ENCODE results near the gene MAD1L1. TPM values are rescaled to one million over a fixed set of nuclear protein-coding genes. Genes with fewer than 3 reads are reported as not detected.

MAD1L1 gene
- total RNA-seq, 1 donor from 2014 or later: 56.2 TPM

GRCh38 chr7:1939434-1940401 lies 293.0 kb downstream of the MAD1L1 start:
- H3K36me3 Mint-ChIP-seq (ENCODE audit: low read depth): peaks cover 26% of the 10 kb centered on the region
- H3K27me3 Mint-ChIP-seq (ENCODE audit: insufficient read depth): peaks cover 2% of the 10 kb centered on the region
- peak overlapping the region; percentile 84 for H3K4me3 Mint-ChIP-seq
- peak overlapping the region; percentile 87 for H3K27ac Mint-ChIP-seq
- peak; percentile 28 for DNase-seq (ENCODE audit: low spot score)
- intact Hi-C loops (cut with micrococcal nuclease): loop anchor here (1.0 to 10.0 kb wide), 7 partner anchors 13 to 463 kb away; partner anchors contain the start of genes CHST12, EIF3B and MAD1L1
- H3K4me1 Mint-ChIP-seq (ENCODE audit: low read depth): peaks cover 57% of the 10 kb centered on the region
- H3K9me3 Mint-ChIP-seq: no peaks in the 10 kb centered on the region

- Mint-ChIP-seq H3K4me1 (ENCODE audit: low read depth) (peaks cover 58% of the 10 kb centered on the region), H3K27me3 (ENCODE audit: insufficient read depth) (peaks cover 2% of the 10 kb centered on the region), H3K4me3 (peak overlapping the region; percentile 84), H3K9me3 (no peaks in the 10 kb centered on the region), H3K27ac (peak overlapping the region; percentile 87), H3K36me3 (ENCODE audit: low read depth) (peaks cover 31% of the 10 kb centered on the region)
- intact Hi-C loops (cut with micrococcal nuclease): no loop called here
- no peak for DNase-seq (ENCODE audit: low spot score)
Observed at GRCh38 chr7:1938788-1939433, 293.8 kb downstream of the MAD1L1 start.

GRCh38 chr7:1937252-1937605 lies 295.5 kb downstream of the MAD1L1 start:
- H3K36me3 Mint-ChIP-seq (ENCODE audit: low read depth): peaks cover 39% of the 10 kb centered on the region
- H3K4me3 Mint-ChIP-seq: peak overlapping the region; percentile 45
- H3K27ac Mint-ChIP-seq: no peak overlapping the region
- H3K9me3 Mint-ChIP-seq: no peaks in the 10 kb centered on the region
- DNase-seq (ENCODE audit: low spot score): no peak
- H3K27me3 Mint-ChIP-seq (ENCODE audit: insufficient read depth): peaks cover 2% of the 10 kb centered on the region
- peaks cover 42% of the 10 kb centered on the region for H3K4me1 Mint-ChIP-seq (ENCODE audit: low read depth)
- intact Hi-C loops (cut with micrococcal nuclease): no loop called here

GRCh38 chr7:1936531-1937251 lies 296.1 kb downstream of the MAD1L1 start:
- Mint-ChIP-seq H3K4me1 (ENCODE audit: low read depth) (peaks cover 43% of the 10 kb centered on the region), H3K27me3 (ENCODE audit: insufficient read depth) (peaks cover 2% of the 10 kb centered on the region), H3K9me3 (no peaks in the 10 kb centered on the region), H3K27ac (no peak overlapping the region), H3K36me3 (ENCODE audit: low read depth) (peaks cover 42% of the 10 kb centered on the region), H3K4me3 (peak overlapping the region; percentile 45)
- DNase-seq (ENCODE audit: low spot score): no peak
- intact Hi-C loops (cut with micrococcal nuclease): no loop called here

- Mint-ChIP-seq H3K27ac (no peak overlapping the region), H3K9me3 (no peaks in the 10 kb centered on the region), H3K36me3 (ENCODE audit: low read depth) (peaks cover 45% of the 10 kb centered on the region), H3K4me3 (peak overlapping the region; percentile 40), H3K4me1 (ENCODE audit: low read depth) (peaks cover 43% of the 10 kb centered on the region), H3K27me3 (ENCODE audit: insufficient read depth) (peaks cover 5% of the 10 kb centered on the region)
- DNase-seq (ENCODE audit: low spot score): no peak
- intact Hi-C loops (cut with micrococcal nuclease): no loop called here
Observed at GRCh38 chr7:1936006-1936310, 296.8 kb downstream of the MAD1L1 start.

- H3K4me3 Mint-ChIP-seq: no peak overlapping the region
Observed at GRCh38 chr7:1935176-1936005, 297.4 kb downstream of the MAD1L1 start.

GRCh38 chr7:1934756-1935155 lies 298.0 kb downstream of the MAD1L1 start:
- intact Hi-C loops (cut with micrococcal nuclease): no loop called here
- no peak for DNase-seq (ENCODE audit: low spot score)
- peaks cover 32% of the 10 kb centered on the region for H3K4me1 Mint-ChIP-seq (ENCODE audit: low read depth)
- no peak overlapping the region for H3K4me3 Mint-ChIP-seq
- H3K27me3 Mint-ChIP-seq (ENCODE audit: insufficient read depth): peaks cover 5% of the 10 kb centered on the region
- H3K9me3 Mint-ChIP-seq: no peaks in the 10 kb centered on the region
- peaks cover 45% of the 10 kb centered on the region for H3K36me3 Mint-ChIP-seq (ENCODE audit: low read depth)
- no peak overlapping the region for H3K27ac Mint-ChIP-seq

More at GRCh38 chr7:1935176-1936005, 297.4 kb downstream of the MAD1L1 start:
- H3K27me3 Mint-ChIP-seq (ENCODE audit: insufficient read depth): peaks cover 5% of the 10 kb centered on the region
- H3K4me1 Mint-ChIP-seq (ENCODE audit: low read depth): peaks cover 38% of the 10 kb centered on the region
- peaks cover 45% of the 10 kb centered on the region for H3K36me3 Mint-ChIP-seq (ENCODE audit: low read depth)
- intact Hi-C loops (cut with micrococcal nuclease): no loop called here
- no peak overlapping the region for H3K27ac Mint-ChIP-seq
- H3K9me3 Mint-ChIP-seq: no peaks in the 10 kb centered on the region
- DNase-seq (ENCODE audit: low spot score): no peak

- H3K27me3 Mint-ChIP-seq (ENCODE audit: insufficient read depth): peaks cover 5% of the 10 kb centered on the region
- no peak for DNase-seq (ENCODE audit: low spot score)
- peaks cover 25% of the 10 kb centered on the region for H3K4me1 Mint-ChIP-seq (ENCODE audit: low read depth)
- H3K36me3 Mint-ChIP-seq (ENCODE audit: low read depth): peaks cover 45% of the 10 kb centered on the region
- H3K9me3 Mint-ChIP-seq: no peaks in the 10 kb centered on the region
- intact Hi-C loops (cut with micrococcal nuclease): no loop called here
- no peak overlapping the region for H3K4me3 Mint-ChIP-seq
- no peak overlapping the region for H3K27ac Mint-ChIP-seq
Observed at GRCh38 chr7:1934017-1934416, 298.7 kb downstream of the MAD1L1 start.

- no peak for DNase-seq (ENCODE audit: low spot score)
- H3K4me3 Mint-ChIP-seq: no peak overlapping the region
- H3K27me3 Mint-ChIP-seq (ENCODE audit: insufficient read depth): peaks cover 6% of the 10 kb centered on the region
- peaks cover 39% of the 10 kb centered on the region for H3K36me3 Mint-ChIP-seq (ENCODE audit: low read depth)
- peaks cover 19% of the 10 kb centered on the region for H3K4me1 Mint-ChIP-seq (ENCODE audit: low read depth)
- H3K27ac Mint-ChIP-seq: no peak overlapping the region
- H3K9me3 Mint-ChIP-seq: no peaks in the 10 kb centered on the region
- intact Hi-C loops (cut with micrococcal nuclease): no loop called here
Observed at GRCh38 chr7:1933066-1933750, 299.5 kb downstream of the MAD1L1 start.

GRCh38 chr7:1931951-1932270 lies 300.8 kb downstream of the MAD1L1 start:
- Mint-ChIP-seq H3K36me3 (ENCODE audit: low read depth) (peaks cover 37% of the 10 kb centered on the region), H3K27ac (no peak overlapping the region), H3K4me3 (no peak overlapping the region), H3K9me3 (no peaks in the 10 kb centered on the region), H3K4me1 (ENCODE audit: low read depth) (peaks cover 26% of the 10 kb centered on the region), H3K27me3 (ENCODE audit: insufficient read depth) (peaks cover 12% of the 10 kb centered on the region)
- intact Hi-C loops (cut with micrococcal nuclease): no loop called here
- DNase-seq (ENCODE audit: low spot score): no peak

- Mint-ChIP-seq H3K4me1 (ENCODE audit: low read depth) (peaks cover 31% of the 10 kb centered on the region), H3K36me3 (ENCODE audit: low read depth) (peaks cover 37% of the 10 kb centered on the region), H3K27me3 (ENCODE audit: insufficient read depth) (peaks cover 16% of the 10 kb centered on the region), H3K9me3 (no peaks in the 10 kb centered on the region), H3K4me3 (no peak overlapping the region), H3K27ac (no peak overlapping the region)
- no peak for DNase-seq (ENCODE audit: low spot score)
- intact Hi-C loops (cut with micrococcal nuclease): no loop called here
Observed at GRCh38 chr7:1931256-1931950, 301.3 kb downstream of the MAD1L1 start.
